SU-DHL-6 (cell line): ENCODE measurements around the gene SEC22A.

ENCODE experiments used
- H2AFZ ChIP-seq: fragments of 200-600 bp; sonication (generic); 2 replicates; pipeline ENCODE4 v1.6.1; 2014; ENCODE audit warnings: low read depth, mild to moderate bottlenecking, moderate library complexity, mixed read lengths, antibody characterized with exemption, low read length; ENCODE audit not compliant: severe bottlenecking
- H3F3A ChIP-seq: fragments of 200-600 bp; shearing (Covaris generic); 2 replicates; pipeline ENCODE4 v1.6.0; 2016; ENCODE audit warnings: antibody characterized with exemption, mild to moderate bottlenecking; ENCODE audit not compliant: insufficient read depth
- H3K27ac ChIP-seq: fragments of 200-600 bp; sonication (generic); 2 replicates; pipeline ENCODE4 v1.5.1; 2016; ENCODE audit warnings: low read depth, mild to moderate bottlenecking, low read length, moderate library complexity, mixed read lengths
- H3K27me3 ChIP-seq: fragments of 200-600 bp; sonication (generic), shearing (Covaris generic); 2 replicates; pipeline ENCODE4 v1.6.0; 2014; ENCODE audit warnings: mild to moderate bottlenecking, low read length
- H3K36me3 ChIP-seq: fragments of 200-600 bp; sonication (generic); 2 replicates; pipeline ENCODE4 v1.6.1; 2014; ENCODE audit warnings: mild to moderate bottlenecking, low read length, mixed read lengths
- H3K4me2 ChIP-seq: fragments of 300-600, 200-600 bp; shearing (Covaris generic), sonication (generic); 2 replicates; pipeline ENCODE4 v1.6.0; 2014; ENCODE audit warnings: low read length, low read depth, mild to moderate bottlenecking; ENCODE audit not compliant: poor library complexity, severe bottlenecking
- H3K4me3 ChIP-seq: fragments of 200-600 bp; sonication (generic); 2 replicates; pipeline ENCODE4 v1.5.1; 2014; ENCODE audit warnings: antibody characterized with exemption, low read length, mild to moderate bottlenecking, mixed read lengths; ENCODE audit not compliant: insufficient read depth, poor library complexity, severe bottlenecking
- H3K79me2 ChIP-seq: fragments of 200-600 bp; sonication (generic); 2 replicates; pipeline ENCODE4 v1.6.1; 2014; ENCODE audit warnings: mild to moderate bottlenecking, low read length, moderate library complexity; ENCODE audit not compliant: insufficient read depth
- H3K9ac ChIP-seq: fragments of 200-600 bp; sonication (generic); 2 replicates; pipeline ENCODE4 v1.7.0; 2014; ENCODE audit warnings: mild to moderate bottlenecking, low read length
- H3K9me2 ChIP-seq: fragments of 200-600 bp; sonication (generic); replicated peaks from 2 replicates; pipeline ENCODE4 v1.6.1; 2014; ENCODE audit warnings: low read length; ENCODE audit not compliant: insufficient read depth
- H3K9me3 ChIP-seq: fragments of 200-600 bp; sonication (generic); 2 replicates; pipeline ENCODE4 v1.6.1; 2014; ENCODE audit warnings: low read length, mixed read lengths; ENCODE audit not compliant: insufficient read depth
- H4K20me1 ChIP-seq: fragments of 200-600 bp; sonication (generic); 2 replicates; pipeline ENCODE4 v1.6.1; 2014; ENCODE audit warnings: low read depth, mild to moderate bottlenecking, antibody characterized with exemption, low read length, moderate library complexity, mixed read lengths
- CTCF ChIP-seq: fragments of 200-600 bp; sonication (generic); IDR thresholded peaks from one replicate; pipeline ENCODE4 v1.5.1; 2017; ENCODE audit warnings: antibody characterized with exemption, mild to moderate bottlenecking, low read length, moderate library complexity; ENCODE audit not compliant: insufficient read depth, poor library complexity, severe bottlenecking
- EZH2phosphoT487 ChIP-seq: fragments of 200-600 bp; sonication (generic), shearing (Covaris generic); conservative IDR thresholded peaks from 2 replicates; pipeline ENCODE4 v1.6.1; 2018; ENCODE audit warnings: mild to moderate bottlenecking, antibody characterized with exemption, low read length, moderate library complexity, mixed read lengths

The SEC22A gene

DNA sequence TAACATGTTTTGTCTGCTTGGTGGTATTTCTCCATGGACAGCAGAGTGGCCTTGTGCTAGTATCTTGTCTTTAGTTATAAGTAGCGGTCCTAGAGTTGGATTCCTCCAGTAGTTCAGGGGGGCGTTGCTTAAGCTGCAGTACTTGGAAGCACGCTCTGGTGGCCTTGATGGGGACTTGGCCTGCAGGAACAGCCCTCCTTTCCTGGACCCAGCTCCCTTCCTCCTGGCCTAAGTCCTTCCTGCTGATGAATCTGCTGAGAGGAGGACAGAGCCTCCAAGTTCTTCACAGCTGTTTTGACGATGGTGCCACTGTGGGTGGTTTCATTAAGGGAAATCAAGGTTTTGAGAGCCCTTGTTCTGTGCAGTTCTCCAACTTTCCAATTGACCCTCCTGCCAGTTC lies 38.6 kb upstream of the SEC22A start:
- Histone ChIP-seq H3K27ac (no peak overlapping the region), H4K20me1 (no peaks in the 10 kb centered on the region), H3K79me2 (no peaks in the 10 kb centered on the region), H3K9ac (no peak overlapping the region), H3F3A (no peaks in the 10 kb centered on the region), H3K9me2 (no peaks in the 10 kb centered on the region), H3K4me3 (no peak overlapping the region), H3K36me3 (0 out of 2 replicates have a peak, but pooled peaks cover 3% of the 10 kb centered on the region), H2AFZ (no peak overlapping the region), H3K27me3 (no peaks in the 10 kb centered on the region), H3K9me3 (no peaks in the 10 kb centered on the region), H3K4me2 (no peak overlapping the region)
- no peak for TF ChIP-seq EZH2phosphoT487
- TF ChIP-seq CTCF = no peak

GRCh38 chr3:123165163-123165562 lies 36.6 kb upstream of the SEC22A start:
- no peaks in the 10 kb centered on the region for H3K9me3 ChIP-seq
- no peak overlapping the region for H3K27ac ChIP-seq
- no peaks in the 10 kb centered on the region for H3K27me3 ChIP-seq
- no peaks in the 10 kb centered on the region for H3F3A ChIP-seq
- no peaks in the 10 kb centered on the region for H4K20me1 ChIP-seq
- H3K36me3 ChIP-seq = 0 out of 2 replicates have a peak, but pooled peaks cover 3% of the 10 kb centered on the region
- no peak for TF ChIP-seq CTCF
- no peak for TF ChIP-seq EZH2phosphoT487
- H3K9ac ChIP-seq = no peak overlapping the region
- H3K4me3 ChIP-seq = no peak overlapping the region
- no peak overlapping the region for H3K4me2 ChIP-seq
- H3K9me2 ChIP-seq = no peaks in the 10 kb centered on the region
- no peak overlapping the region for H2AFZ ChIP-seq
- no peaks in the 10 kb centered on the region for H3K79me2 ChIP-seq

- no peaks in the 10 kb centered on the region for H3K9me3 ChIP-seq
- 0 out of 2 replicates have a peak, but pooled peaks cover 3% of the 10 kb centered on the region for H3K36me3 ChIP-seq
- H3K27me3 ChIP-seq = no peaks in the 10 kb centered on the region
- no peak overlapping the region for H2AFZ ChIP-seq
- H3K9me2 ChIP-seq = no peaks in the 10 kb centered on the region
- H3K79me2 ChIP-seq = no peaks in the 10 kb centered on the region
- H3K4me2 ChIP-seq = no peak overlapping the region
- no peaks in the 10 kb centered on the region for H4K20me1 ChIP-seq
- H3K27ac ChIP-seq = no peak overlapping the region
- H3K4me3 ChIP-seq = no peak overlapping the region
- H3K9ac ChIP-seq = no peak overlapping the region
- TF ChIP-seq EZH2phosphoT487 (no peak), CTCF (no peak)
- no peaks in the 10 kb centered on the region for H3F3A ChIP-seq
Observed at GRCh38 chr3:123167686-123168085, 34.1 kb upstream of the SEC22A start.
